ENCODE results near the gene THAP11. TPM values are rescaled to one million over a fixed set of nuclear protein-coding genes. Genes with fewer than 3 reads are reported as not detected.
A peak's percentile ranks its signal among the peaks of the same experiment; 100 is the strongest.

Gene THAP11
- total and polyA plus RNA-seq, 2 of the 13 experiments (the other 11 are each of a cell fraction or from before 2014, with no cell fraction given): 44.2 to 53.4 TPM

DNA sequence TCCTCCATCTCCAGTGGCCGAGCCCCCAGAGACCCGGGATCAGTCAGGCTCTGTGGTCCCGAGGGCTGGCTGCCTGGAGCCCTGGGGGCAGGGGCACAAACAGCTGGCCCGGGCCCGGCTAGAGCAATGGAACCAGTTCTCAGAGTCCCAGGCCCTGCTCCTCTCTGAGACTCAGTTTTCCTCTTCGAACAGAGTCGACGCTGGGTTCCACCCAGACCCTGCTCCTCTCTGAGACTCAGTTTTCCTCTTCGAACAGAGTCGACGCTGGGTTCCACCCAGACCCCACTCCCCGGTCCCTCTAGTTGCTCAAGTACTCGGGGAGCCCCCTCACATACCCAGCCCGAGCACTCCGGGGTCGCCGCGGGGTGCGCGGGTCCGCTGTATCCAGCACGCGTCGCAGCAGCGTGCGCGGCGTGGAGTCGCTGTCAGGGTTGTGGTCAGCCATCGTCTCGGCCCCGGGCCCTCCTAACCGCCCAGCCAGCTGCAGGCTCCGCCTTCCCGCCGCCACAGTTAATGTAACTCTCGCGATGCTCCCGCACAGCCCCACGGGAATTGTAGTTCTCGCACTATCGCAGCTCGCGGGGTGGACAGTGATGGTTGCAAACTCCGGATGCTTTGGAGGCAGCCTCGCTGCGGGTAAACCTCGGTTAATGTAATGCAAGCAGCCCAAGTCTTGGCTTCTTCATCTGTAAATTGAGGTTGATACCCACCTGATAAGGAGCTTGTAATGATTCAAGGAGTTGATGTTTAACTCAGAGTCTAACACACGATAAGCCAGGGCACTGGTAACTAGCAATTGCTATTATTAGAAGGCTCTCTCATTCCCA lies 8.5 kb upstream of the THAP11 start (continued):
- TF ChIP-seq GATAD1 (CRISPR knock-in tag; IDR thresholded peaks at IDR 0.05) (peak; percentile 84), ZNF839 (CRISPR knock-in tag; IDR thresholded peaks at IDR 0.05; ENCODE audit: borderline replicate concordance) (peak; percentile 93), THYN1 (CRISPR knock-in tag; IDR thresholded peaks at IDR 0.05; ENCODE audit: borderline replicate concordance, low read depth) (no peak), RAD21 (CRISPR knock-in tag; IDR thresholded peaks at IDR 0.05) (peak; percentile 36; the same call in 1 of the 2 replicates), FOXJ3 (CRISPR knock-in tag; IDR thresholded peaks at IDR 0.05; ENCODE audit: borderline replicate concordance) (peak; percentile 68; the same call in 1 of the 2 replicates), ZNF674 (CRISPR knock-in tag; IDR thresholded peaks at IDR 0.05; ENCODE audit: low read depth) (no peak), SNAI1 (CRISPR knock-in tag; IDR thresholded peaks at IDR 0.05; ENCODE audit: borderline replicate concordance) (no peak), POLR2G (IDR thresholded peaks at IDR 0.05; ENCODE audit: low read depth, low read length) (peak; percentile 97), PTBP1 (IDR thresholded peaks at IDR 0.05; ENCODE audit: low read depth, low read length, poor library complexity, severe bottlenecking) (no peak), ZNF878 (CRISPR knock-in tag; IDR thresholded peaks at IDR 0.05) (no peak; the same call in 1 of the 2 replicates), ZNF646 (CRISPR knock-in tag; IDR thresholded peaks at IDR 0.05) (no peak; the same call in 1 of the 2 replicates), SP4 (CRISPR knock-in tag; IDR thresholded peaks at IDR 0.05) (peak; percentile 91)
- TF ChIP-seq, protein P1, sequence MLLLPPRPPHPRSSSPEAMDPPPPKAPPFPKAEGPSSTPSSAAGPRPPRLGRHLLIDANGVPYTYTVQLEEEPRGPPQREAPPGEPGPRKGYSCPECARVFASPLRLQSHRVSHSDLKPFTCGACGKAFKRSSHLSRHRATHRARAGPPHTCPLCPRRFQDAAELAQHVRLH (CRISPR knock-in tag; IDR thresholded peaks at IDR 0.05; ENCODE audit: borderline replicate concordance, low read depth): peak; percentile 78; the same call in 1 of the 2 replicates
- TF ChIP-seq, protein P2, sequence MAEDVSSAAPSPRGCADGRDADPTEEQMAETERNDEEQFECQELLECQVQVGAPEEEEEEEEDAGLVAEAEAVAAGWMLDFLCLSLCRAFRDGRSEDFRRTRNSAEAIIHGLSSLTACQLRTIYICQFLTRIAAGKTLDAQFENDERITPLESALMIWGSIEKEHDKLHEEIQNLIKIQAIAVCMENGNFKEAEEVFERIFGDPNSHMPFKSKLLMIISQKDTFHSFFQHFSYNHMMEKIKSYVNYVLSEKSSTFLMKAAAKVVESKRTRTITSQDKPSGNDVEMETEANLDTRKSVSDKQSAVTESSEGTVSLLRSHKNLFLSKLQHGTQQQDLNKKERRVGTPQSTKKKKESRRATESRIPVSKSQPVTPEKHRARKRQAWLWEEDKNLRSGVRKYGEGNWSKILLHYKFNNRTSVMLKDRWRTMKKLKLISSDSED (CRISPR knock-in tag; IDR thresholded peaks at IDR 0.05): no peak
- TF ChIP-seq, protein P3, sequence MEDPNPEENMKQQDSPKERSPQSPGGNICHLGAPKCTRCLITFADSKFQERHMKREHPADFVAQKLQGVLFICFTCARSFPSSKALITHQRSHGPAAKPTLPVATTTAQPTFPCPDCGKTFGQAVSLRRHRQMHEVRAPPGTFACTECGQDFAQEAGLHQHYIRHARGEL (CRISPR knock-in tag; IDR thresholded peaks at IDR 0.05): no peak

Data from HepG2 (cell line).